HG03565 (cell line): ENCODE data around the gene ECM1.

Source experiments
- ATAC-seq: cut with Tn5 transposase; IDR thresholded peaks from one replicate; pipeline ENCODE4 v1.9.1; 2021; ENCODE audit warnings: mild to moderate bottlenecking, moderate library complexity; ENCODE audit not compliant: unreplicated experiment

Gene ECM1

GRCh38 chr1:150543500-150544143 lies 35.7 kb downstream of the ECM1 start:
- ATAC-seq: no peak

- no peak for ATAC-seq
Observed at GRCh38 chr1:150544204-150544603, 36.3 kb downstream of the ECM1 start.

GRCh38 chr1:150545486-150546032 lies 37.6 kb downstream of the ECM1 start:
- no peak for ATAC-seq

- ATAC-seq: no peak
Observed at GRCh38 chr1:150546294-150546937, 38.5 kb downstream of the ECM1 start.

- no peak for ATAC-seq
Observed at GRCh38 chr1:150548324-150548631, 40.4 kb downstream of the ECM1 start.

- no peak for ATAC-seq
Observed at GRCh38 chr1:150548632-150549495, 41.0 kb downstream of the ECM1 start, which contains the start of gene ADAMTSL4. TSS of gene ADAMTSL4 (plus strand) at chr1:150549408. CDS start at chr1:150552289, 2,881 bp downstream.

GRCh38 chr1:150549496-150550221 lies 41.8 kb downstream of the ECM1 start:
- ATAC-seq: no peak

- no peak for ATAC-seq
Observed at GRCh38 chr1:150550222-150551050, 42.5 kb downstream of the ECM1 start.

GRCh38 chr1:150551051-150551783 lies 43.3 kb downstream of the ECM1 start:
- no peak for ATAC-seq

GRCh38 chr1:150551784-150552127 lies 43.8 kb downstream of the ECM1 start:
- ATAC-seq: no peak

- ATAC-seq: no peak
Observed at GRCh38 chr1:150552128-150552910, 44.4 kb downstream of the ECM1 start.

GRCh38 chr1:150552911-150553289 lies 45.0 kb downstream of the ECM1 start:
- no peak for ATAC-seq

GRCh38 chr1:150553392-150554085 lies 45.6 kb downstream of the ECM1 start:
- no peak for ATAC-seq

GRCh38 chr1:150554086-150554452 lies 46.2 kb downstream of the ECM1 start:
- ATAC-seq: no peak

GRCh38 chr1:150555198-150555970 lies 47.5 kb downstream of the ECM1 start:
- ATAC-seq: no peak

GRCh38 chr1:150555971-150556865 lies 48.3 kb downstream of the ECM1 start:
- no peak for ATAC-seq
